HG03342 (cell line): Measurements from ENCODE around the gene SS18.

ENCODE experiments used
- ATAC-seq: cut with Tn5 transposase; IDR thresholded peaks from one replicate; pipeline ENCODE4 v1.9.1; 2021; ENCODE audit warnings: mild to moderate bottlenecking, moderate library complexity; ENCODE audit not compliant: unreplicated experiment

SS18 gene

GRCh38 chr18:26004832-26005231 lies 85.6 kb downstream of the SS18 start:
- ATAC-seq: no peak

GRCh38 chr18:26003817-26004216 lies 86.6 kb downstream of the SS18 start:
- no peak for ATAC-seq

GRCh38 chr18:26003356-26003755 lies 87.1 kb downstream of the SS18 start:
- ATAC-seq: no peak

- ATAC-seq: no peak
Measured at GRCh38 chr18:26002375-26002910, 88.0 kb downstream of the SS18 start.

- no peak for ATAC-seq
Measured at GRCh38 chr18:25998461-25998860, 92.0 kb downstream of the SS18 start.

- ATAC-seq: no peak
Measured at GRCh38 chr18:25992566-25992965, 97.8 kb downstream of the SS18 start.

- no peak for ATAC-seq
Measured at GRCh38 chr18:25990473-25990872, 99.9 kb downstream of the SS18 start.

- no peak for ATAC-seq
Measured at GRCh38 chr18:25985707-25986394, 104.6 kb downstream of the SS18 start.

- ATAC-seq: no peak
Measured at GRCh38 chr18:25983730-25984129, 106.7 kb downstream of the SS18 start.

GRCh38 chr18:25982961-25983360 lies 107.5 kb downstream of the SS18 start:
- no peak for ATAC-seq

GRCh38 chr18:25982153-25982552 lies 108.3 kb downstream of the SS18 start:
- ATAC-seq: no peak

- no peak for ATAC-seq
Measured at GRCh38 chr18:25979369-25980040, 110.9 kb downstream of the SS18 start.

- ATAC-seq: no peak
Measured at GRCh38 chr18:25976554-25976953, 113.9 kb downstream of the SS18 start.

- no peak for ATAC-seq
Measured at GRCh38 chr18:25974630-25975077, 115.8 kb downstream of the SS18 start.
